Posterior cingulate gyrus (tissue), 11 donors: ENCODE results near the gene PLPP7.
A peak's percentile ranks its signal among the peaks of the same experiment; 100 is the strongest.

ENCODE experiments used
- DNase-seq, 10 donors: peaks; one replicate each; pipeline versions ENCODE4 v3.0.0 to v3.0.0-alpha.2; 2020 to 2021; ENCODE audit warnings: mixed read lengths in 3 of 10
- intact Hi-C: fragments of 100-400 bp; cut with DNase I; formaldehyde crosslinking; loops from one replicate; pipeline ENCODE4 v1.15.1; 2023

Gene PLPP7

GRCh38 chr9:131279196-131279862 is 10.2 kb upstream of the PLPP7 start:
- intact Hi-C loops, result loop anchor here (5.0 kb wide), 1 partner anchor 437 kb away; no protein-coding TSS in a partner anchor
- no peak for DNase-seq

- intact Hi-C loops, result loop anchor here (5.0 kb wide), 1 partner anchor 438 kb away; no protein-coding TSS in a partner anchor
- DNase-seq, result peak in 7 of 10 donors; percentile 42 to 92 (median 62)
These were observed 9.5 kb upstream of the PLPP7 start for GRCh38 chr9:131279863-131280570.

- DNase-seq, result peak in 1 of 10 donors; percentile 75
- intact Hi-C loops, result no loop called here
These were observed 8.9 kb upstream of the PLPP7 start for GRCh38 chr9:131280660-131281059.

- DNase-seq, result peak in 1 of 10 donors; percentile 60
- intact Hi-C loops, result no loop called here
These were observed 8.2 kb upstream of the PLPP7 start for GRCh38 chr9:131281119-131281965.

- intact Hi-C loops, result no loop called here
These were observed 7.3 kb upstream of the PLPP7 start for GRCh38 chr9:131282175-131282574.

GRCh38 chr9:131282688-131283422 is 6.7 kb upstream of the PLPP7 start:
- intact Hi-C loops, result no loop called here
- peak in 3 of 10 donors; percentile 42 to 90 (median 87) for DNase-seq

More at GRCh38 chr9:131282175-131282574, 7.3 kb upstream of the PLPP7 start:
- no peak for DNase-seq

- peak in 1 of 10 donors; percentile 64 for DNase-seq
- intact Hi-C loops, result no loop called here
These were observed 4.7 kb upstream of the PLPP7 start for GRCh38 chr9:131284856-131285255.

GRCh38 chr9:131287359-131287758 is 2.2 kb upstream of the PLPP7 start:
- intact Hi-C loops, result no loop called here
- DNase-seq, result no peak

GRCh38 chr9:131288217-131288616 is 1.3 kb upstream of the PLPP7 start:
- no peak for DNase-seq
- intact Hi-C loops, result no loop called here

GRCh38 chr9:131290036-131290766 is 678 bp downstream of the PLPP7 start:
- intact Hi-C loops, result no loop called here
- DNase-seq, result peak in 1 of 10 donors; percentile 91

- intact Hi-C loops, result no loop called here
- DNase-seq, result peak in 1 of 10 donors; percentile 74
These were observed 1.3 kb downstream of the PLPP7 start for GRCh38 chr9:131290767-131291370.

- intact Hi-C loops, result no loop called here
- DNase-seq, result no peak
These were observed 2.3 kb downstream of the PLPP7 start for GRCh38 chr9:131291795-131292315.

GRCh38 chr9:131292937-131293336 is 3.4 kb downstream of the PLPP7 start:
- intact Hi-C loops, result no loop called here
- DNase-seq, result no peak

- DNase-seq, result no peak
These were observed 6.9 kb downstream of the PLPP7 start for GRCh38 chr9:131296460-131296859.

GRCh38 chr9:131296906-131297500 is 7.5 kb downstream of the PLPP7 start:
- intact Hi-C loops, result no loop called here
- no peak for DNase-seq

More at GRCh38 chr9:131296460-131296859, 6.9 kb downstream of the PLPP7 start:
- intact Hi-C loops, result no loop called here

GRCh38 chr9:131297903-131298302 is 8.4 kb downstream of the PLPP7 start:
- intact Hi-C loops, result no loop called here
- no peak for DNase-seq

- no peak for DNase-seq
- intact Hi-C loops, result no loop called here
These were observed 8.8 kb downstream of the PLPP7 start for GRCh38 chr9:131298341-131298740.

- intact Hi-C loops, result no loop called here
- no peak for DNase-seq
These were observed 9.3 kb downstream of the PLPP7 start for GRCh38 chr9:131298816-131299215.
